NT2/D1 (cell line): ENCODE results near the gene PRDM4.

Source experiments
- DNase-seq: peaks from one replicate; pipeline ENCODE4 v3.0.0-alpha.2; 2011; ENCODE audit warnings: low read depth, low spot score
- H3K27me3 ChIP-seq: 2 replicates; pipeline ENCODE4 v1.6.0; 2011; ENCODE audit warnings: mild to moderate bottlenecking; ENCODE audit not compliant: insufficient read length, insufficient read depth
- H3K36me3 ChIP-seq: 2 replicates; pipeline ENCODE4 v1.6.1; 2011; ENCODE audit warnings: mild to moderate bottlenecking, low read length, mixed read lengths; ENCODE audit not compliant: insufficient read depth, insufficient read length
- H3K4me1 ChIP-seq: 2 replicates; pipeline ENCODE4 v1.5.1; 2011; ENCODE audit not compliant: insufficient read depth, insufficient read length
- H3K4me3 ChIP-seq: 2 replicates; pipeline ENCODE4 v1.5.1; 2011; ENCODE audit warnings: low read depth; ENCODE audit not compliant: insufficient read length
- H3K9ac ChIP-seq: 2 replicates; pipeline ENCODE4 v1.6.0; 2011; ENCODE audit warnings: low read depth; ENCODE audit not compliant: insufficient read length
- H3K9me3 ChIP-seq: 2 replicates; pipeline ENCODE4 v1.5.1; 2011; ENCODE audit warnings: mild to moderate bottlenecking, low read length; ENCODE audit not compliant: insufficient read depth
- SUZ12 ChIP-seq: IDR thresholded peaks from 2 replicates; pipeline ENCODE4 v1.6.1; 2011; ENCODE audit not compliant: insufficient read length, insufficient read depth; ENCODE audit errors: extremely low read depth
- YY1 ChIP-seq: IDR thresholded peaks from 2 replicates; pipeline ENCODE4 v1.6.1; 2011; ENCODE audit not compliant: insufficient read length, insufficient read depth
- ZNF274 ChIP-seq: IDR thresholded peaks from 2 replicates; pipeline ENCODE4 v1.6.1; 2011; ENCODE audit warnings: mild to moderate bottlenecking, low read depth, low read length

PRDM4 gene

GRCh38 chr12:107779077-107779831 lies 18.3 kb upstream of the PRDM4 start:
- Histone ChIP-seq H3K4me3 (no peak overlapping the region), H3K4me1 (no peaks in the 10 kb centered on the region), H3K36me3 (no peaks in the 10 kb centered on the region), H3K9ac (no peak overlapping the region), H3K9me3 (no peaks in the 10 kb centered on the region), H3K27me3 (peaks cover 44% of the 10 kb centered on the region)
- no peak for TF ChIP-seq SUZ12
- no peak for TF ChIP-seq YY1
- DNase-seq = no peak

- TF ChIP-seq SUZ12 (no peak), ZNF274 (no peak), YY1 (no peak)
- no peaks in the 10 kb centered on the region for H3K36me3 ChIP-seq
- H3K9ac ChIP-seq = no peak overlapping the region
- no peak for DNase-seq
- H3K27me3 ChIP-seq = peaks cover 51% of the 10 kb centered on the region
- H3K4me1 ChIP-seq = no peaks in the 10 kb centered on the region
- no peaks in the 10 kb centered on the region for H3K9me3 ChIP-seq
- H3K4me3 ChIP-seq = no peak overlapping the region
Measured at GRCh38 chr12:107778383-107779025, 17.6 kb upstream of the PRDM4 start.

- no peak for DNase-seq
- Histone ChIP-seq H3K9me3 (no peaks in the 10 kb centered on the region), H3K27me3 (peaks cover 66% of the 10 kb centered on the region), H3K4me3 (no peak overlapping the region), H3K4me1 (no peaks in the 10 kb centered on the region), H3K9ac (no peak overlapping the region), H3K36me3 (no peaks in the 10 kb centered on the region)
- TF ChIP-seq ZNF274 = no peak
- no peak for TF ChIP-seq YY1
- TF ChIP-seq SUZ12 = no peak
Measured at GRCh38 chr12:107776171-107776570, 15.2 kb upstream of the PRDM4 start.

- no peaks in the 10 kb centered on the region for H3K36me3 ChIP-seq
- no peaks in the 10 kb centered on the region for H3K4me1 ChIP-seq
- H3K9me3 ChIP-seq = no peaks in the 10 kb centered on the region
- DNase-seq = peak; percentile 56
- peak overlapping the region; percentile 50 for H3K4me3 ChIP-seq
- H3K9ac ChIP-seq = peak overlapping the region; percentile 61
- no peak for TF ChIP-seq YY1
- TF ChIP-seq SUZ12 = peak; percentile 79
- peaks cover 63% of the 10 kb centered on the region for H3K27me3 ChIP-seq
Measured at GRCh38 chr12:107775093-107775721, 14.3 kb upstream of the PRDM4 start.

- TF ChIP-seq ZNF274 (no peak), YY1 (no peak), SUZ12 (no peak)
- DNase-seq = no peak
- Histone ChIP-seq H3K36me3 (no peaks in the 10 kb centered on the region), H3K27me3 (peaks cover 61% of the 10 kb centered on the region), H3K9me3 (no peaks in the 10 kb centered on the region), H3K4me1 (no peaks in the 10 kb centered on the region), H3K9ac (peak within 1 kb of the TSS; percentile 61), H3K4me3 (peak within 1 kb of the TSS; percentile 50)
Measured at GRCh38 chr12:107774349-107775029, 13.6 kb upstream of the PRDM4 start, which contains the start of gene ASCL4. Gene ASCL4 (plus strand): TSS chr12:107774704. CDS start chr12:107775219, 515 bp downstream.

- Histone ChIP-seq H3K4me1 (no peaks in the 10 kb centered on the region), H3K4me3 (no peak overlapping the region), H3K27me3 (peaks cover 8% of the 10 kb centered on the region), H3K9ac (no peak overlapping the region), H3K9me3 (no peaks in the 10 kb centered on the region), H3K36me3 (no peaks in the 10 kb centered on the region)
- TF ChIP-seq YY1 = no peak
- TF ChIP-seq SUZ12 = no peak
- no peak for TF ChIP-seq ZNF274
- no peak for DNase-seq
Measured at GRCh38 chr12:107767466-107767865, 6.5 kb upstream of the PRDM4 start.
